CD4-positive, alpha-beta T cell treated with Interleukin-2 at 100 ng/mL for 4 hours (primary cell): Measurements from ENCODE around the gene CADM1.

Experiments
- DNase-seq: peaks from one replicate; pipeline ENCODE4 v3.0.0-alpha.2; 2020; ENCODE audit warnings: low spot score

CADM1 gene

GRCh38 chr11:115147243-115147807, 356.9 kb downstream of the CADM1 start:
- DNase-seq = no peak

GRCh38 chr11:115146425-115146824, 357.8 kb downstream of the CADM1 start:
- no peak for DNase-seq

GRCh38 chr11:115145324-115145723, 358.9 kb downstream of the CADM1 start:
- DNase-seq = no peak

GRCh38 chr11:115144914-115145313, 359.3 kb downstream of the CADM1 start:
- no peak for DNase-seq

GRCh38 chr11:115144014-115144413, 360.2 kb downstream of the CADM1 start:
- DNase-seq = no peak

- no peak for DNase-seq
These were observed 362.7 kb downstream of the CADM1 start for GRCh38 chr11:115141231-115142114.

GRCh38 chr11:115135936-115136335, 368.3 kb downstream of the CADM1 start:
- no peak for DNase-seq

- DNase-seq = no peak
These were observed 369.3 kb downstream of the CADM1 start for GRCh38 chr11:115134926-115135325.

- no peak for DNase-seq
These were observed 370.6 kb downstream of the CADM1 start for GRCh38 chr11:115133475-115134209.

- DNase-seq = no peak
These were observed 371.6 kb downstream of the CADM1 start for GRCh38 chr11:115132436-115133228.

GRCh38 chr11:115129473-115130289, 374.5 kb downstream of the CADM1 start:
- DNase-seq = no peak

- DNase-seq = no peak
These were observed 376.0 kb downstream of the CADM1 start for GRCh38 chr11:115128226-115128625.

GRCh38 chr11:115127790-115128189, 376.4 kb downstream of the CADM1 start:
- DNase-seq = no peak

- DNase-seq = no peak
These were observed 377.6 kb downstream of the CADM1 start for GRCh38 chr11:115126515-115127208.

GRCh38 chr11:115126092-115126491, 378.1 kb downstream of the CADM1 start:
- DNase-seq = no peak

GRCh38 chr11:115124786-115125185, 379.4 kb downstream of the CADM1 start:
- DNase-seq = no peak

- no peak for DNase-seq
These were observed 380.6 kb downstream of the CADM1 start for GRCh38 chr11:115123641-115124040.

GRCh38 chr11:115122274-115122673, 381.9 kb downstream of the CADM1 start:
- no peak for DNase-seq
